ENCODE results near the gene CASD1. TPM values are rescaled to one million over a fixed set of nuclear protein-coding genes. Genes with fewer than 3 reads are reported as not detected.

Gene CASD1
- total and polyA plus RNA-seq, 7 donors = 9.9 to 41.0 (median 29.3) TPM

DNA sequence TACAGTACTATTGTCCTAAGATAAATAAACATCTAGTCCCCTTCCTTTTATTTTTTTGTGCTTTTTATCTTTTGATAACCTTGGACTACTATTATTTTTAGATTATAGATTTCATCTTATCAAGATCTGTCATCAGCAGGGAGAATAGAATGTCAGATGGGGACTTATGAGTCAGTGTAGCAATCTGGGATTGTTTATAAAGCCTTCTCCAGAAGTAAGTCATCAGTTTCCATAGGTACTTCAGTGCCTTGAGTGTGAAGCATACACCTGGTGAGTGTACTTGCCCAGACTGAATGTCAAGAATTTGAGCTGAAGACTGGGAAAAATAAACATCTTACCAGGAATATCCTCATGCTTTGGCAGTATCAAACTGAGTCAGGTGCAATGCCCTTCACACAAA lies 2.1 kb downstream of the CASD1 start:
- Histone ChIP-seq H3K36me3 (no peaks in the 10 kb centered on the region), H3K9me3 (no peaks in the 10 kb centered on the region), H3K4me1 (peaks cover 0 to 38% (median 21%) of the 10 kb centered on the region in 4 donors), H3K4me3 (no peak overlapping the region), H3K27ac (peak overlapping the region in 1 of 4 donors; percentile 89), H3K27me3 (no peaks in the 10 kb centered on the region)
- no peak for TF ChIP-seq POLR2AphosphoS5 (IDR thresholded peaks at IDR 0.05)
- TF ChIP-seq, protein P1, sequence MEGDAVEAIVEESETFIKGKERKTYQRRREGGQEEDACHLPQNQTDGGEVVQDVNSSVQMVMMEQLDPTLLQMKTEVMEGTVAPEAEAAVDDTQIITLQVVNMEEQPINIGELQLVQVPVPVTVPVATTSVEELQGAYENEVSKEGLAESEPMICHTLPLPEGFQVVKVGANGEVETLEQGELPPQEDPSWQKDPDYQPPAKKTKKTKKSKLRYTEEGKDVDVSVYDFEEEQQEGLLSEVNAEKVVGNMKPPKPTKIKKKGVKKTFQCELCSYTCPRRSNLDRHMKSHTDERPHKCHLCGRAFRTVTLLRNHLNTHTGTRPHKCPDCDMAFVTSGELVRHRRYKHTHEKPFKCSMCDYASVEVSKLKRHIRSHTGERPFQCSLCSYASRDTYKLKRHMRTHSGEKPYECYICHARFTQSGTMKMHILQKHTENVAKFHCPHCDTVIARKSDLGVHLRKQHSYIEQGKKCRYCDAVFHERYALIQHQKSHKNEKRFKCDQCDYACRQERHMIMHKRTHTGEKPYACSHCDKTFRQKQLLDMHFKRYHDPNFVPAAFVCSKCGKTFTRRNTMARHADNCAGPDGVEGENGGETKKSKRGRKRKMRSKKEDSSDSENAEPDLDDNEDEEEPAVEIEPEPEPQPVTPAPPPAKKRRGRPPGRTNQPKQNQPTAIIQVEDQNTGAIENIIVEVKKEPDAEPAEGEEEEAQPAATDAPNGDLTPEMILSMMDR (IDR thresholded peaks at IDR 0.05) = no peak
- no peak for TF ChIP-seq POLR2A (IDR thresholded peaks at IDR 0.05)
- TF ChIP-seq EP300 (IDR thresholded peaks at IDR 0.05) = no peak
- DNase-seq = no peak
- intact Hi-C loops (cut with DNase I) = loop anchor here (2.0 to 10.0 kb wide), 3 partner anchors 36 to 393 kb away; partner anchors contain the start of genes PPP1R9A and SGCE

DNA sequence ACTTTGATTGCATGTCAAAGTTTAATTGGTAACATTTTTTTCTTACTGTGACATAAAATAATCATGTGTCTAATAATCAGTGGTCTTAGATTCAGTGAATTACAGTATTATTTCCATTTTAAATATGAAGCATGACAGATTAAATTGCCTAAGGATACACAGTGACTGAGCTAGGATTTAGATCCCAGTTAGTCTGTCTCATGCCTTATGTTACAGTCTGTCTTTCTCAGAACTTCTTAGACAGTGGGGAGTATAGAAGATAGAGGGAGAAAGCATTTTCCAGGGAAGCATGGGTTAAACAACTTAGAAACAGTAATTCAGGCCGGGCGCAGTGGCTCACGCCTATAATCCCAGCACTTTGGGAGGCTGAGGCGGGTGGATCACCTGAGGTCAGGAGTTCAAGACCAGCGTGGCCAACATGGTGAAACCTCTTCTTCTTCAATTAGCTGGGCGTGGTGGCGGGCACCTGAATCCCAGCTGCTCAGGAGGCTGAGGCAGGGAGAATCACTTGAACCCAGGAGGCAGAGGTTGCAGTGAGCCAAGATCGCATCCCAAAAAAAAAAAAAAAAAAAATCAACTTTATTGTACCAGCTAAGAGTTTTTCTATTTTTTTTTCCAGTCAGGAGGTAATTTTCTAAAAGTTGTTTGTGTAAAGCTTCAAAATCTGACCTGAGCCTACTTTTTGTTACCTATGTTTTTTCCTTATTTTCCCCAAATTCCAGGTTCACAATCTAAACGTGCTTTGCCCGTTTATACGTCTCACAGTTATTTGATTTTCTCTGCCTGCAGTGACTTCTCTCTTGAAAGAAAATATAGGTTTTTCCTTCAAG lies 3.3 kb downstream of the CASD1 start:
- no peak for TF ChIP-seq EP300 (IDR thresholded peaks at IDR 0.05)
- TF ChIP-seq POLR2AphosphoS5 (IDR thresholded peaks at IDR 0.05) = no peak
- TF ChIP-seq POLR2A (IDR thresholded peaks at IDR 0.05) = no peak
- TF ChIP-seq, protein P1 (IDR thresholded peaks at IDR 0.05) = no peak
- no peak for DNase-seq
- Histone ChIP-seq H3K36me3 (no peaks in the 10 kb centered on the region), H3K4me1 (peaks cover 0 to 38% (median 21%) of the 10 kb centered on the region in 4 donors), H3K27me3 (no peaks in the 10 kb centered on the region), H3K27ac (no peak overlapping the region), H3K4me3 (no peak overlapping the region), H3K9me3 (no peaks in the 10 kb centered on the region)
- intact Hi-C loops (cut with DNase I) = loop anchor here (5.0 to 10.0 kb wide), 2 partner anchors 34 to 392 kb away; partner anchors contain the start of gene PPP1R9A
- 18 to 68% methylated on average over 11 of the region's 11 CpGs for WGBS, 2 donors

DNA sequence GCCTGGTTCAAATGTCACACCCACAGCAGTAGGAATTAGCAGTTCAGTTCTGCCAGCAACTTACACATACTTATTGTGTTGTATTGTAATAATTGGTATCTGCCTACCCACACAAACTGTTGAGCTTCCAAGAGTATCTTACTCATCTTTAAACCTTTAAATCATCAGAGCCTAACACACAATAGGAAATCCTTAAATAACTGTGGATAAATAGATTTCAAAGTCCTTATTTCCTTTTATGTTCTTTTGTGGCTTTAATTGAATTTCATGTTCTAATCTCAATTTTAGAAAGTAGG lies 3.9 kb downstream of the CASD1 start:
- no peaks in the 10 kb centered on the region for H3K9me3 ChIP-seq
- no peak for DNase-seq

DNA sequence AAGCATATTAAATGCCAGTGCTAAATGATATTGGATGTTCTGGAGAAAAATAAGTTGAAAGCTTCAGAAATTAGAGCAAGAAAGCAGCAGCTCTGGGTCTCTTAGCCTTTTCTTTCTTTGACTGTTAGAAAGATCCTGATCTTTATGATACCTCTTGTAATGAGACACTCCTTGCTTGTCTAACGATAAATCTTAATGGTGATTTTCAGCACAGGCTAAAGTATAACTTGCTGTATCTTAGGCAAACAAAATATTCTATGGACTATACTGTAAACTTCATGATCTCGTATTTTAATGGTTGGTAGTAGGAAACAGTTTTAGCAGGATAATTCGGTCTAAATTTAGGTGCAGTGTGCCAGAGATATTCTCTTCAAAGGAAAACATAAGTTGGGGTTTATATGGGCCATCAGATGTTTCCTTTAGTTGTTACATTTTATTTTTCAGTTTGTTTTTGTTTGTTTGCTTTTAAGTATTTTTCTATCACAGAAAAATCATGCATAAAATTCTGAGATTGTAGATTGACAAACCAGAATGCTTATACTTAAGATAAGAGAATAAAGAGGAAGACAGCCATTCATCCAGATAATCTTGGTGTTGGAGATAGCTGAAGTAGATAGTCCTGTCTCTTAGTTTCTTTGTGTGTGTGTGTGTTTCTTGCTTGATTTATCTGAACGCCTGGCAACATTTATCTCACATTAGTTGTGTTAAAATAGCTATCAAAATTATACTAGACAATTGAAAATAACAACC lies 4.7 kb downstream of the CASD1 start:
- Histone ChIP-seq H3K4me3 (no peak overlapping the region), H3K9me3 (no peaks in the 10 kb centered on the region), H3K36me3 (no peaks in the 10 kb centered on the region), H3K27ac (no peak overlapping the region), H3K27me3 (no peaks in the 10 kb centered on the region), H3K4me1 (peaks cover 0 to 38% (median 16%) of the 10 kb centered on the region in 4 donors)
- TF ChIP-seq, protein P1 (IDR thresholded peaks at IDR 0.05) = no peak
- TF ChIP-seq POLR2AphosphoS5 (IDR thresholded peaks at IDR 0.05) (no peak), EP300 (IDR thresholded peaks at IDR 0.05) (no peak), POLR2A (IDR thresholded peaks at IDR 0.05) (no peak)
- intact Hi-C loops (cut with DNase I) = loop anchor here (5.0 to 10.0 kb wide), 2 partner anchors 33 to 390 kb away; partner anchors contain the start of gene PPP1R9A
- DNase-seq = no peak
- WGBS, 2 donors = 12 to 62% methylated on average over 4 of the region's 4 CpGs

More for the DNA sequence above, 3.9 kb downstream of the CASD1 start:
- peaks cover 0 to 38% (median 21%) of the 10 kb centered on the region in 4 donors for H3K4me1 ChIP-seq
- H3K36me3 ChIP-seq = no peaks in the 10 kb centered on the region
- intact Hi-C loops (cut with DNase I) = loop anchor here (5.0 to 10.0 kb wide), 2 partner anchors 34 to 391 kb away; partner anchors contain the start of gene PPP1R9A
- no peak overlapping the region for H3K27ac ChIP-seq
- TF ChIP-seq POLR2A (IDR thresholded peaks at IDR 0.05) = no peak
- TF ChIP-seq POLR2AphosphoS5 (IDR thresholded peaks at IDR 0.05) = no peak
- no peak for TF ChIP-seq EP300 (IDR thresholded peaks at IDR 0.05)
- TF ChIP-seq, protein P1 (IDR thresholded peaks at IDR 0.05) = no peak
- no peak overlapping the region for H3K4me3 ChIP-seq
- H3K27me3 ChIP-seq = no peaks in the 10 kb centered on the region

All from sigmoid colon (tissue), 7 donors.